Spleen (tissue), 11 donors: ENCODE results near the gene TRIM45. TPM values are rescaled to one million over a fixed set of nuclear protein-coding genes. Genes with fewer than 3 reads are reported as not detected.
"Not testable (repeated sequence)": the region's sequence is repeated elsewhere in the genome, so short reads cannot be mapped to it uniquely, and the experiment has no call there.

Source experiments
- DNase-seq: peaks from one replicate; pipeline ENCODE4 v3.0.0-alpha.2; 2020
- H3K27ac ChIP-seq, 8 donors: fragments of 200-600 bp; sonication (generic) in 7 of 8; 1 replicate in 4 of 8; 2 replicates in 4 of 8; pipeline versions ENCODE4 v1.5.0 to v1.8.0; 2016 to 2021; ENCODE audit warnings: inconsistent platforms in 4 of 8, mild to moderate bottlenecking in 4 of 8, moderate library complexity in 1 of 8
- H3K27me3 ChIP-seq, 7 donors: fragments of 200-600 bp; sonication (generic) in 6 of 7; replicated peaks in 1 of 7; 1 replicate in 4 of 7; 2 replicates in 3 of 7; pipeline versions ENCODE4 v1.5.0 to v1.8.0; 2016 to 2021; ENCODE audit warnings: inconsistent platforms in 3 of 7, mild to moderate bottlenecking in 1 of 7
- H3K36me3 ChIP-seq, 6 donors: fragments of 200-600 bp; sonication (generic) in 5 of 6; 1 replicate in 4 of 6; 2 replicates in 2 of 6; pipeline versions ENCODE4 v1.5.0 to v1.8.0; 2016 to 2021; ENCODE audit warnings: inconsistent platforms in 2 of 6
- H3K4me1 ChIP-seq, 6 donors: fragments of 200-600 bp; sonication (generic) in 5 of 6; 1 replicate in 3 of 6; 2 replicates in 3 of 6; pipeline versions ENCODE4 v1.5.0 to v1.8.0; 2016 to 2021; ENCODE audit warnings: inconsistent platforms in 3 of 6
- H3K4me3 ChIP-seq, 8 donors: fragments of 200-600 bp; sonication (generic) in 7 of 8; 1 replicate in 4 of 8; 2 replicates in 4 of 8; pipeline versions ENCODE4 v1.5.0 to v1.8.0; 2016 to 2021; ENCODE audit warnings: inconsistent platforms in 4 of 8, mild to moderate bottlenecking in 4 of 8, moderate library complexity in 2 of 8
- H3K9me3 ChIP-seq, 8 donors: fragments of 200-600 bp; sonication (generic) in 7 of 8; 1 replicate in 4 of 8; 2 replicates in 4 of 8; pipeline versions ENCODE4 v1.5.0 to v1.8.0; 2016 to 2021; ENCODE audit warnings: inconsistent platforms in 4 of 8
- POLR2A ChIP-seq, 3 donors: fragments of 450-650 bp; IDR thresholded peaks; one replicate each; pipeline ENCODE4 v1.5.1; 2017; ENCODE audit warnings: antibody characterized with exemption in 3 of 3, mild to moderate bottlenecking in 1 of 3
- POLR2AphosphoS5 ChIP-seq, 3 donors: sonication (generic); formaldehyde crosslinking; IDR thresholded peaks; one replicate each; pipeline ENCODE4 v1.5.1; 2017; ENCODE audit warnings: antibody characterized with exemption in 3 of 3
- WGBS, 5 donors: extraction: QIAGEN DNeasy Blood & Tissue Kit in 3 of 5; methylation state at CpG; one replicate each; pipeline versions ENCODE4 v1.1.5 to v1.1.7; 2013 to 2018; 5-methylcytosine and 5-hydroxymethylcytosine counted together
- intact Hi-C: fragments of 100-400 bp; cut with DNase I; formaldehyde crosslinking; loops from one replicate; pipeline ENCODE4 v1.15.0; 2023; ENCODE audit warnings: low total_unique reads
- polyA plus RNA-seq, 3 donors: library from polyadenylated mRNA; stranded (reverse); fragments of 200-250 nt; gene quantifications; one replicate each; pipeline ENCODE4 v1.2.1, GENCODE V29; 2013
- total RNA-seq, 7 donors: library from RNA; depleted of rRNA in 3 of 7; stranded (reverse); fragments of >200 nt in 3 of 7; fragmentation: NEBNext Ultra II Directional in 4 of 7; extraction: Animal tissue kit (Norgen Biotek cat#: 25700) in 4 of 7; gene quantifications; one replicate each; pipeline versions ENCODE4 v1.1.0 to v1.2.1, GENCODE V29; 2016 to 2021
- TF ChIP-seq, protein P1 (sequence below), 11 experiments: fragments of 200-600 bp in 7 of 11; fragments of 450-650 bp in 4 of 11; sonication (generic) in 4 of 11; IDR thresholded peaks in 8 of 11; conservative IDR thresholded peaks in 3 of 11; 1 replicate in 7 of 11; 2 replicates in 4 of 11; pipeline versions ENCODE4 v1.4.0 to v1.8.0; 2016 to 2021; ENCODE audit warnings: antibody characterized with exemption in 11 of 11, inconsistent platforms in 4 of 11, mild to moderate bottlenecking in 1 of 11
- donor health status: healthy with polysubstance abuse.
- donor health status: DM: no; HTN: no; CAD: no; lungs with moderate emphysema.
- donor health status: DM: no; HTN: no; CAD: no.
- donor health status: Bipolar disorder and iron deficiency.
- donor health status: healthy.
- donor health status: DM: no; HTN: no; CAD: no.
- donor health status: DM: yes; HTN: yes; CAD: no.

The TRIM45 gene
- total and polyA plus RNA-seq, 10 donors: 1.2 to 8.1 (median 2.0) TPM

DNA sequence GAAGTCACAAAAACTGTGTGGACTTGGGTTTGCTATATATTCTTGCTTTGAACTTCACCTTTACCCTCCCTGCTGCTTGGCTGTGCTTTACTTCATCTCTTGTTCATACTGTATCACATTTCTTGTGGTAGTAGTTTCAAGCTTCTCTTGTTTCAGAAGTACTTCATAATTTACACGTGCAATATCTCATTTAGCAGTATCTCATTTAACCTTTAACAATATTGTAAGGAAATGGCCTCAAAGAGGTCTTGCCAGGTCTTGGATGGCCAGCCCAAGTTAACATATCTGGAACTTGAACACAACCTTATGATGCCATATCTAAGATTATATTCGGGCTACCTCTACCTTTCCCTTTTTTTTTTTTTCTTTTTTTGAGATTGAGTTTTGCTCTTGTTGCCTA is 1.7 kb upstream of the TRIM45 start:
- H3K4me3 ChIP-seq: no peak overlapping the region
- no peaks in the 10 kb centered on the region for H3K36me3 ChIP-seq
- 86 to 97% (median 93%) methylated on average over 2 of the region's 2 CpGs for WGBS, 5 donors
- no peak for DNase-seq
- no peaks in the 10 kb centered on the region for H3K9me3 ChIP-seq
- TF ChIP-seq POLR2AphosphoS5 (IDR thresholded peaks at IDR 0.05): no peak
- TF ChIP-seq, protein P1, sequence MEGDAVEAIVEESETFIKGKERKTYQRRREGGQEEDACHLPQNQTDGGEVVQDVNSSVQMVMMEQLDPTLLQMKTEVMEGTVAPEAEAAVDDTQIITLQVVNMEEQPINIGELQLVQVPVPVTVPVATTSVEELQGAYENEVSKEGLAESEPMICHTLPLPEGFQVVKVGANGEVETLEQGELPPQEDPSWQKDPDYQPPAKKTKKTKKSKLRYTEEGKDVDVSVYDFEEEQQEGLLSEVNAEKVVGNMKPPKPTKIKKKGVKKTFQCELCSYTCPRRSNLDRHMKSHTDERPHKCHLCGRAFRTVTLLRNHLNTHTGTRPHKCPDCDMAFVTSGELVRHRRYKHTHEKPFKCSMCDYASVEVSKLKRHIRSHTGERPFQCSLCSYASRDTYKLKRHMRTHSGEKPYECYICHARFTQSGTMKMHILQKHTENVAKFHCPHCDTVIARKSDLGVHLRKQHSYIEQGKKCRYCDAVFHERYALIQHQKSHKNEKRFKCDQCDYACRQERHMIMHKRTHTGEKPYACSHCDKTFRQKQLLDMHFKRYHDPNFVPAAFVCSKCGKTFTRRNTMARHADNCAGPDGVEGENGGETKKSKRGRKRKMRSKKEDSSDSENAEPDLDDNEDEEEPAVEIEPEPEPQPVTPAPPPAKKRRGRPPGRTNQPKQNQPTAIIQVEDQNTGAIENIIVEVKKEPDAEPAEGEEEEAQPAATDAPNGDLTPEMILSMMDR (IDR thresholded peaks at IDR 0.05 in 8 of 11, conservative IDR thresholded peaks at IDR 0.05 in 3 of 11): no peak
- TF ChIP-seq POLR2A (IDR thresholded peaks at IDR 0.05): no peak
- peaks cover 4 to 21% (median 13%) of the 10 kb centered on the region in 6 donors for H3K4me1 ChIP-seq
- H3K27me3 ChIP-seq: peaks cover 0 to 17% (median 0%) of the 10 kb centered on the region in 7 donors
- no peak overlapping the region for H3K27ac ChIP-seq
- intact Hi-C loops: no loop called here

DNA sequence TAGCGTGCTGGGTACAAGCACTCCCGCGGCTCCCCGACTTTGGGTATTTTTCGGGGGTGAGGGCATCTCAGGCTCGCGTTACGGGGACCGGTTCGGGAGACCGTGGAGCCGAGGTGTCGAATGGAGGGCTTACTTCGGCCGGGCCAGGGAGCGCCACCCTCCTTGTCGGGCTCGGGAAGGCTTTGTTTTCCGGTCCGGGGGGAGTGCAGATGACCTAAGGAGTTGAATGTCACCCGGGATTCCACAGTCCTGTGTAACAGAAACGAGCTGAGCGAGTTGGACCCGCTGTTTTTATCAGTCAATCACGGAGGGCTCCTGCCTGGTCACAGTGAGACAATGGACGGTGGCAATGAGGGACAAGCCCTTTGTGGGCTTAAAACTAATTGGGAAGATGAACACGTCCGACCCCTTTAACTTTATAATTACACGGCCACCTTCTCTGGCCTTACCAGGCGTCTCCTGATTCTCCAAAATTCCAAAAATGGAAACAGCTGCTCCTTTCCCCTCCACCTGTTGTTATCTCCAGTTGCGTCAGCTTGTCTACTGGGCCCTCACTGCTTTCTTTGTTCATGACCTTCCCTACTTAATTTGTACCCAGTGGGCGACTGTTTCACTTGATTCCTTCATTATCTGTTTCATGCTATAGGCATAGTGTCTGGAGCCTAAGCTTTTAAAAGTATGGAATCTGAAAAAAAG is 929 bp upstream of the TRIM45 start:
- TF ChIP-seq POLR2A (IDR thresholded peaks at IDR 0.05) (no peak), POLR2AphosphoS5 (IDR thresholded peaks at IDR 0.05) (no peak)
- TF ChIP-seq, protein P1 (IDR thresholded peaks at IDR 0.05 in 8 of 11, conservative IDR thresholded peaks at IDR 0.05 in 3 of 11): peak in 3 of 11 experiments; percentile 8 to 23 (median 12)
- Histone ChIP-seq H3K4me1 (peaks cover 4 to 21% (median 13%) of the 10 kb centered on the region in 6 donors), H3K4me3 (peak overlapping the region; percentile 58 to 80 (median 65)), H3K36me3 (no peaks in the 10 kb centered on the region), H3K9me3 (no peaks in the 10 kb centered on the region), H3K27me3 (peaks cover 0 to 17% (median 0%) of the 10 kb centered on the region in 7 donors), H3K27ac (peak overlapping the region in 7 of 8 donors; percentile 66 to 88 (median 84))
- no peak for DNase-seq
- intact Hi-C loops: no loop called here
- 29 to 63% (median 36%) methylated on average over 16 to 32 of the region's 32 CpGs for WGBS, 5 donors

DNA sequence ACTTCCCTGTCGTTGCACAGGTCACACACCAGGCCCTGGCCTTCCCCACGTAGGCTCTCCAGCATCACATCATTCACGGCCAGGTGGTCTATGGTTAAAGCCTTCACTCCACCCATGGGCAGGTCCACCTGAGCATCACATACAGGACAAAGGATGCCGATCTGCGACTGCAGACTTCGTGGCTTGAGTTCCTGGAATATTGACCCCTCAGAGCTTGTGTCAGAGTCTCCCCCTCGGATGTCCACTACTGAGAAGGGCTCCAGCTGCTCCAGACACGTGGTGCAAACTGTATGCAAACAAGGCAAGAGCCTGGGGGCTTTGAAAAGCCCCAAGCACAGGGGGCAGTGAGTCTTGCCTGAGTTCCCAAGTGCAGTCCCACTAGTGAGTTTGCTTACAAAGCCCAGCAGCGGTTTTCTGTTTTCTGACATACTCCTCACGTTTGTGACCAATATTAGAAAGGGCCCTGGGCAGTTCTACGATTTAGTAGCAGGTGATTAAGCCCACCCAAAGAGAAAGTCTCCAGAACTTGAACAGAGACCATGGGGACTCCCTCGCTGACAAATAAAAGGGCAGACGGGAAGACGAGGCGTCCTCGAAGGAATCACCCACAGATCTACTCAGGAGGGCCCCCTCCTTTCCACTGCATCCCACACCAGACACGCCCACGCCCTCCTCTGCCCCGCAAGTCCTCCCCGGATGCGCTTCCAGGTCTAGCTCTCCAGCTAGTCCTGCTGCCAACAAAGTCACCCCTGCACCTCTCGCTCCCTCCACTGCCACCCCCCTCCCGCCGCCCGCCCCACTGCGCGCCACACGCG is 568 bp downstream of the TRIM45 start:
- H3K27ac ChIP-seq: peak overlapping the region; percentile 66 to 88 (median 83)
- 16 to 24% (median 20%) methylated on average over 23 to 29 of the region's 29 CpGs for WGBS, 5 donors
- no peaks in the 10 kb centered on the region for H3K36me3 ChIP-seq
- DNase-seq: no peak
- H3K27me3 ChIP-seq: peaks cover 0 to 13% (median 0%) of the 10 kb centered on the region in 7 donors
- no peaks in the 10 kb centered on the region for H3K9me3 ChIP-seq
- H3K4me1 ChIP-seq: peaks cover 4 to 21% (median 13%) of the 10 kb centered on the region in 6 donors
- TF ChIP-seq POLR2AphosphoS5 (IDR thresholded peaks at IDR 0.05) (no peak), POLR2A (IDR thresholded peaks at IDR 0.05) (no peak)
- TF ChIP-seq, protein P1 (IDR thresholded peaks at IDR 0.05 in 8 of 11, conservative IDR thresholded peaks at IDR 0.05 in 3 of 11): no peak
- intact Hi-C loops: no loop called here
- peak overlapping the region; percentile 58 to 80 (median 65) for H3K4me3 ChIP-seq

DNA sequence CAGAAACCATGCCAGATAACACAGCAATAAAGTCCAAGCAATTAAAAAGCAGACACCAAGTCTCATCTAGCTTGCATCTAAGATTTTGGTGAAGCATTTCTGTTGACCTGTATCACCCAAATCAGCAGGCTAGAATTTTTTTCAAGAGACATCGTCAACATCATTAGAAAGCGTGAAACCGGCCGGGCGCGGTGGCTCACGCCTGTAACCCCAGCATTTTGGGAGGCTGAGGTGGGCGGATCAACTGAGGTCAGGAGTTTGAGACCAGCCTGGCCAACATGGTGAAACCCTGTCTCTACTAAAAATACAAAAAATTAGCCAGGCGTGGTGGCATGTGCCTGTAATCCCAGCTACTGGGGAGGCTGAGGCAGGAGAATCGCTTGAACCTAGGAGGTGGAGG is 2.4 kb downstream of the TRIM45 start:
- intact Hi-C loops, DNase-seq, H3K27me3 ChIP-seq, H3K27ac ChIP-seq, H3K4me3 ChIP-seq, H3K9me3 ChIP-seq, H3K36me3 ChIP-seq: not testable (repeated sequence)
- WGBS, 5 donors: 95 to 98% (median 96%) methylated on average over 10 of the region's 10 CpGs
- peaks cover 4 to 21% (median 13%) of the 10 kb centered on the region in 6 donors for H3K4me1 ChIP-seq
